ENCODE results near the gene LY6G5C. TPM values are rescaled to one million over a fixed set of nuclear protein-coding genes. Genes with fewer than 3 reads are reported as not detected.

Gene LY6G5C
- total and polyA plus RNA-seq, 2 of the 13 experiments (the other 11 are each of a cell fraction or from before 2014, with no cell fraction given) = 0.33 to 0.55 TPM

- TF ChIP-seq, protein P1, sequence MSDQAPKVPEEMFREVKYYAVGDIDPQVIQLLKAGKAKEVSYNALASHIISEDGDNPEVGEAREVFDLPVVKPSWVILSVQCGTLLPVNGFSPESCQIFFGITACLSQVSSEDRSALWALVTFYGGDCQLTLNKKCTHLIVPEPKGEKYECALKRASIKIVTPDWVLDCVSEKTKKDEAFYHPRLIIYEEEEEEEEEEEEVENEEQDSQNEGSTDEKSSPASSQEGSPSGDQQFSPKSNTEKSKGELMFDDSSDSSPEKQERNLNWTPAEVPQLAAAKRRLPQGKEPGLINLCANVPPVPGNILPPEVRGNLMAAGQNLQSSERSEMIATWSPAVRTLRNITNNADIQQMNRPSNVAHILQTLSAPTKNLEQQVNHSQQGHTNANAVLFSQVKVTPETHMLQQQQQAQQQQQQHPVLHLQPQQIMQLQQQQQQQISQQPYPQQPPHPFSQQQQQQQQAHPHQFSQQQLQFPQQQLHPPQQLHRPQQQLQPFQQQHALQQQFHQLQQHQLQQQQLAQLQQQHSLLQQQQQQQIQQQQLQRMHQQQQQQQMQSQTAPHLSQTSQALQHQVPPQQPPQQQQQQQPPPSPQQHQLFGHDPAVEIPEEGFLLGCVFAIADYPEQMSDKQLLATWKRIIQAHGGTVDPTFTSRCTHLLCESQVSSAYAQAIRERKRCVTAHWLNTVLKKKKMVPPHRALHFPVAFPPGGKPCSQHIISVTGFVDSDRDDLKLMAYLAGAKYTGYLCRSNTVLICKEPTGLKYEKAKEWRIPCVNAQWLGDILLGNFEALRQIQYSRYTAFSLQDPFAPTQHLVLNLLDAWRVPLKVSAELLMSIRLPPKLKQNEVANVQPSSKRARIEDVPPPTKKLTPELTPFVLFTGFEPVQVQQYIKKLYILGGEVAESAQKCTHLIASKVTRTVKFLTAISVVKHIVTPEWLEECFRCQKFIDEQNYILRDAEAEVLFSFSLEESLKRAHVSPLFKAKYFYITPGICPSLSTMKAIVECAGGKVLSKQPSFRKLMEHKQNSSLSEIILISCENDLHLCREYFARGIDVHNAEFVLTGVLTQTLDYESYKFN (CRISPR knock-in tag; conservative IDR thresholded peaks at IDR 0.05) = no peak
- no peak for TF ChIP-seq ZSCAN20 (CRISPR knock-in tag; IDR thresholded peaks at IDR 0.05; ENCODE audit: borderline replicate concordance)
- TF ChIP-seq MEIS2 (CRISPR knock-in tag; IDR thresholded peaks at IDR 0.05) = no peak
- no peak for TF ChIP-seq ZNF549 (CRISPR knock-in tag; IDR thresholded peaks at IDR 0.05)
- TF ChIP-seq PHB2 (IDR thresholded peaks at IDR 0.05; ENCODE audit: partially characterized antibody) = no peak
- no peak for TF ChIP-seq KMT2B (CRISPR knock-in tag; IDR thresholded peaks at IDR 0.05)
- no peak for TF ChIP-seq HOXA3 (CRISPR knock-in tag; IDR thresholded peaks at IDR 0.05)
- TF ChIP-seq, protein P2, sequence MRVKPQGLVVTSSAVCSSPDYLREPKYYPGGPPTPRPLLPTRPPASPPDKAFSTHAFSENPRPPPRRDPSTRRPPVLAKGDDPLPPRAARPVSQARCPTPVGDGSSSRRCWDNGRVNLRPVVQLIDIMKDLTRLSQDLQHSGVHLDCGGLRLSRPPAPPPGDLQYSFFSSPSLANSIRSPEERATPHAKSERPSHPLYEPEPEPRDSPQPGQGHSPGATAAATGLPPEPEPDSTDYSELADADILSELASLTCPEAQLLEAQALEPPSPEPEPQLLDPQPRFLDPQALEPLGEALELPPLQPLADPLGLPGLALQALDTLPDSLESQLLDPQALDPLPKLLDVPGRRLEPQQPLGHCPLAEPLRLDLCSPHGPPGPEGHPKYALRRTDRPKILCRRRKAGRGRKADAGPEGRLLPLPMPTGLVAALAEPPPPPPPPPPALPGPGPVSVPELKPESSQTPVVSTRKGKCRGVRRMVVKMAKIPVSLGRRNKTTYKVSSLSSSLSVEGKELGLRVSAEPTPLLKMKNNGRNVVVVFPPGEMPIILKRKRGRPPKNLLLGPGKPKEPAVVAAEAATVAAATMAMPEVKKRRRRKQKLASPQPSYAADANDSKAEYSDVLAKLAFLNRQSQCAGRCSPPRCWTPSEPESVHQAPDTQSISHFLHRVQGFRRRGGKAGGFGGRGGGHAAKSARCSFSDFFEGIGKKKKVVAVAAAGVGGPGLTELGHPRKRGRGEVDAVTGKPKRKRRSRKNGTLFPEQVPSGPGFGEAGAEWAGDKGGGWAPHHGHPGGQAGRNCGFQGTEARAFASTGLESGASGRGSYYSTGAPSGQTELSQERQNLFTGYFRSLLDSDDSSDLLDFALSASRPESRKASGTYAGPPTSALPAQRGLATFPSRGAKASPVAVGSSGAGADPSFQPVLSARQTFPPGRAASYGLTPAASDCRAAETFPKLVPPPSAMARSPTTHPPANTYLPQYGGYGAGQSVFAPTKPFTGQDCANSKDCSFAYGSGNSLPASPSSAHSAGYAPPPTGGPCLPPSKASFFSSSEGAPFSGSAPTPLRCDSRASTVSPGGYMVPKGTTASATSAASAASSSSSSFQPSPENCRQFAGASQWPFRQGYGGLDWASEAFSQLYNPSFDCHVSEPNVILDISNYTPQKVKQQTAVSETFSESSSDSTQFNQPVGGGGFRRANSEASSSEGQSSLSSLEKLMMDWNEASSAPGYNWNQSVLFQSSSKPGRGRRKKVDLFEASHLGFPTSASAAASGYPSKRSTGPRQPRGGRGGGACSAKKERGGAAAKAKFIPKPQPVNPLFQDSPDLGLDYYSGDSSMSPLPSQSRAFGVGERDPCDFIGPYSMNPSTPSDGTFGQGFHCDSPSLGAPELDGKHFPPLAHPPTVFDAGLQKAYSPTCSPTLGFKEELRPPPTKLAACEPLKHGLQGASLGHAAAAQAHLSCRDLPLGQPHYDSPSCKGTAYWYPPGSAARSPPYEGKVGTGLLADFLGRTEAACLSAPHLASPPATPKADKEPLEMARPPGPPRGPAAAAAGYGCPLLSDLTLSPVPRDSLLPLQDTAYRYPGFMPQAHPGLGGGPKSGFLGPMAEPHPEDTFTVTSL (CRISPR knock-in tag; IDR thresholded peaks at IDR 0.05; ENCODE audit: borderline replicate concordance) = 0 out of 2 replicates have a peak, but pooled peaks have one; percentile 38
- no peak for TF ChIP-seq ATF3 (CRISPR knock-in tag; IDR thresholded peaks at IDR 0.05)
- TF ChIP-seq, protein P3, sequence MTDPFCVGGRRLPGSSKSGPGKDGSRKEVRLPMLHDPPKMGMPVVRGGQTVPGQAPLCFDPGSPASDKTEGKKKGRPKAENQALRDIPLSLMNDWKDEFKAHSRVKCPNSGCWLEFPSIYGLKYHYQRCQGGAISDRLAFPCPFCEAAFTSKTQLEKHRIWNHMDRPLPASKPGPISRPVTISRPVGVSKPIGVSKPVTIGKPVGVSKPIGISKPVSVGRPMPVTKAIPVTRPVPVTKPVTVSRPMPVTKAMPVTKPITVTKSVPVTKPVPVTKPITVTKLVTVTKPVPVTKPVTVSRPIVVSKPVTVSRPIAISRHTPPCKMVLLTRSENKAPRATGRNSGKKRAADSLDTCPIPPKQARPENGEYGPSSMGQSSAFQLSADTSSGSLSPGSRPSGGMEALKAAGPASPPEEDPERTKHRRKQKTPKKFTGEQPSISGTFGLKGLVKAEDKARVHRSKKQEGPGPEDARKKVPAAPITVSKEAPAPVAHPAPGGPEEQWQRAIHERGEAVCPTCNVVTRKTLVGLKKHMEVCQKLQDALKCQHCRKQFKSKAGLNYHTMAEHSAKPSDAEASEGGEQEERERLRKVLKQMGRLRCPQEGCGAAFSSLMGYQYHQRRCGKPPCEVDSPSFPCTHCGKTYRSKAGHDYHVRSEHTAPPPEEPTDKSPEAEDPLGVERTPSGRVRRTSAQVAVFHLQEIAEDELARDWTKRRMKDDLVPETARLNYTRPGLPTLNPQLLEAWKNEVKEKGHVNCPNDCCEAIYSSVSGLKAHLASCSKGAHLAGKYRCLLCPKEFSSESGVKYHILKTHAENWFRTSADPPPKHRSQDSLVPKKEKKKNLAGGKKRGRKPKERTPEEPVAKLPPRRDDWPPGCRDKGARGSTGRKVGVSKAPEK (CRISPR knock-in tag; IDR thresholded peaks at IDR 0.05; ENCODE audit: borderline replicate concordance) = no peak
- TF ChIP-seq ZNF878 (CRISPR knock-in tag; IDR thresholded peaks at IDR 0.05) = no peak
- no peak for TF ChIP-seq ARHGAP35 (CRISPR knock-in tag; IDR thresholded peaks at IDR 0.05; ENCODE audit: borderline replicate concordance)
- no peak for TF ChIP-seq ZNF121 (CRISPR knock-in tag; IDR thresholded peaks at IDR 0.05)
- no peak for TF ChIP-seq GTF3A (CRISPR knock-in tag; conservative IDR thresholded peaks at IDR 0.05)
- TF ChIP-seq ZNF17 (CRISPR knock-in tag; IDR thresholded peaks at IDR 0.05) = no peak
- no peak for TF ChIP-seq ZNF232 (CRISPR knock-in tag; IDR thresholded peaks at IDR 0.05; ENCODE audit: borderline replicate concordance)
- TF ChIP-seq HMG20A (CRISPR knock-in tag; IDR thresholded peaks at IDR 0.05; ENCODE audit: borderline replicate concordance) = no peak
These were observed 14.4 kb downstream of the LY6G5C start (continued) for GRCh38 chr6:31666337-31666965.
